Left lobe of liver (tissue), 2 donors: ENCODE measurements around the gene COPE. TPM values are rescaled to one million over a fixed set of nuclear protein-coding genes. Genes with fewer than 3 reads are reported as not detected.
"Not testable (repeated sequence)": the region's sequence is repeated elsewhere in the genome, so short reads cannot be mapped to it uniquely, and the experiment has no call there.

ENCODE experiments used
- ATAC-seq: fragments of 200-7000 bp; cut with Tn5 transposase; one replicate; pipeline ENCODE4 v1.9.1; 2020; ENCODE audit warnings: mild to moderate bottlenecking, moderate library complexity
- DNase-seq: peaks from one replicate; pipeline ENCODE4 v3.0.0-alpha.2; 2020; ENCODE audit warnings: low spot score
- total RNA-seq: library from RNA; stranded (reverse); gene quantifications from one replicate; pipeline ENCODE4 v1.2.1, GENCODE V29; 2021
- donor health status: DM: no; HTN: no; CAD: no; lungs with moderate emphysema.
- donor health status: DM: no; HTN: yes; CAD: no.

The COPE gene
- total RNA-seq, 1 donor from 2014 or later = 113 TPM

GRCh38 chr19:18941628-18942354 is 22.6 kb upstream of the COPE start:
- DNase-seq = no peak
- ATAC-seq = no peak

- peak; percentile 78 for DNase-seq
- peak; percentile 95 for ATAC-seq
Observed at GRCh38 chr19:18940769-18941627, 21.8 kb upstream of the COPE start, which contains the start of gene HOMER3. HOMER3 (minus strand) TSS chr19:18941217; CDS start chr19:18938982, 2,235 bp downstream.

DNA sequence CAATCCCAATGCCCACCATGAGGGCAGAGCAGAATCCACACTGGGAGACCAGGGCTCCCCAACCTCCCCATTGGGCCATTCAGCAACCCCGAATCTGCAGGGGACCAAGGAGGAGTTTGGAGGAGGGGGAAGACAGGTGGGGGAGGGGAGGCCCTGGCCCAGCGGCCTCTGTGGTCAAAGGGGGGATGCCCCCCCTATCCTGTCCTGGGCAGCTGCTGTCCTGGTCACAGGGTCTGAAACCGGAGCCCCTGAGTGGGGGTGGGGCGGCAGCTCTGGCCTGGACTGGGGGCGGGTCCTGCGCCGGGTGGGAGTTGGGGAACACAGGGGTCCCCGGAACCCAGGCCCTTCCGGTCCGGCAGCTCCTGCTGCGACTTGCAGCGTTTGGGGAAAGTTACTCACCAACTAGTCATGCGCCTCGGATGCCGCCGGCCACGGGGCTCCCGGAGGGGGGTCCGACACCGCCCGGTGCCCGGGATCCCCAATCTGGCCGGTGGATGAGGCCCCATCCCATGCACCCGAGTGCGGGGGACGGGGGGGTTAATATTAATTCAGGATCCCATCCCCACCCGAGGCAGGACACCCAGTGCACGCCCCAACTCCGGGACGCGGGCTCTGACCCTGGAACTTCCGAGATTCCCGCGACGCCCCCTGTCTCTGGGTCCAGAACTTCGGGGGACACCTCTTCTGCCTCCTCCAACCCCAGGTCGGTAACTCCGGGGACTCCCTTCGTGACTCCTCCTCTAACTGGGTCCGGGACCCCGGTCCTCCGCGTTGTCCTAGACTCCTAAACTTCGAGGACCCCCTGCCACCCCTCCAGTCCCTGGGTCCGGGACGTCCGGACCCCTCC is 21.0 kb upstream of the COPE start:
- ATAC-seq = peak; percentile 10
- DNase-seq = no peak

GRCh38 chr19:18939163-18939562 is 20.0 kb upstream of the COPE start:
- no peak for DNase-seq
- ATAC-seq = no peak

GRCh38 chr19:18933297-18933696 is 14.1 kb upstream of the COPE start:
- DNase-seq = no peak

DNA sequence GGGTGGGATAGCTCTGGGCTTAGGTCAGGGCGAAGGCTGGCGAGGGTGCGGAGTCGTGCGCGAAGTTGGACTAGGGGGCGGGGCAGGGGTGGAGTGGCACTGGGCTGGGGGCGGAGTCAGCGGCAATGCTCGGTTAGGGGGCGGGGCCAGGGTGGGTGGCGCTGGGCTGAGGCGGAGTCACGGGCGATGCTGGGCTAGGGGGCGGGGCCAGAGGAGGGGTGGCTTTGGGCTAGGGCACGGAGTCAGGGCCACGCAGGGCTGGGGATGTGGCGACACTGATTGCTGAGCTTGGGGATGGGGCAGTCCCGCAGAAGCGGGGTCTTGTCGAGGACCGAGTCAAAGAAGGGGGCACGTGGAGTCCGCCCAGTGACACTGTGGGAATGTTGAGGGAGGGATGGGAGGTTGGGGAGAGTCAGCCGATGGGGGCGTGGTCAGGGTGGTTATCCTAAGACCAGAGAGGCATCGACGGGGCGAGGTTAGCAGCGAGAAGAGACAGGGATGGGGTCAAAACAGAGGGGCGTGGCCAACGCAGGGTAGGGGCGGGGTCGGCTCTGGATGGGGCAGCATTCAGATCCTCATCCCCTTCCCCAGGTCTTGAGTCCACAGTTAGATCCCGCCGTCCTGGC is 13.1 kb upstream of the COPE start:
- ATAC-seq (peak; percentile 83), DNase-seq (peak; percentile 58)

More at GRCh38 chr19:18933297-18933696, 14.1 kb upstream of the COPE start:
- ATAC-seq = no peak

DNA sequence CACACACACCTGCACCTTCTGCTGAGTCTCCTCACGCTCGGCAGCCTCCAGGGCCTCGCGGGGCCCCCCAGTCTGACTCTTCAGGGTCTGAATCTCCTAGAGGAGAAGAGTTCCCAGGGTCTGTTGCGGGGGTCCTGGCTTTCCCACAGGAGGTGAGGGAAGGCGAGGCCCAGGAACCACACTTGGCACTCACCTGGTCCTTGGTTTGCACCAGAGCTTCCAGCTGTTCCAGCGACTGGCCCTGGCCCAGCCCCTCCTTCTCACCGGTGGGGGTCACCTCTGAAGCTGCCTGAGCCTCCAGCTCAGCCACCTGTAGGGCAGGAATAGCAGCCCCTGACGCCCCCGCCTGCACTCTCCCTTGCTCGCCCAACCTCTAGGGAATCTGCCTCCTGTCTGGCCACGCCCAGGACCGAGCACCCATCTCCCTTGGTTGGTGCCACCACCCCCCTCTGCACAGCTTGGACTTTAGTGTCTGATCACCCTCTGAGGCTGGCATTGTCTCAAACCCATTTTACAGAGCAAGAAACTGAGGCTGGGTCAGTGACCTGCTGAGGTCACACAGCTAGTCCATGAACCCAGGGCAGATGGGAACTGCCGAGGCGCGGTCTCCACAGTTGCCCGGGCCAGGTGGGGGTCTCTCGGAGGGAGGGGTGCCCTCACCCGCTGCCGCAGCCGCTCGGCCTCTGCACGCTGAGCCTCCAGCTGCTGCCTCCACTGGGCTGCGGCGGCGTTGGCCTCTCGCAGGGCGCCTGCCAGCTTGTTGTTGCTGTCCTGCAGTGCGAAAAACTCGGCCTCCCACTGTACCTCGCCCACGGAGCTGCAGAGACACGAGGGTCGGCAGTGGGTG is 12.4 kb upstream of the COPE start:
- no peak for ATAC-seq
- DNase-seq = no peak

DNA sequence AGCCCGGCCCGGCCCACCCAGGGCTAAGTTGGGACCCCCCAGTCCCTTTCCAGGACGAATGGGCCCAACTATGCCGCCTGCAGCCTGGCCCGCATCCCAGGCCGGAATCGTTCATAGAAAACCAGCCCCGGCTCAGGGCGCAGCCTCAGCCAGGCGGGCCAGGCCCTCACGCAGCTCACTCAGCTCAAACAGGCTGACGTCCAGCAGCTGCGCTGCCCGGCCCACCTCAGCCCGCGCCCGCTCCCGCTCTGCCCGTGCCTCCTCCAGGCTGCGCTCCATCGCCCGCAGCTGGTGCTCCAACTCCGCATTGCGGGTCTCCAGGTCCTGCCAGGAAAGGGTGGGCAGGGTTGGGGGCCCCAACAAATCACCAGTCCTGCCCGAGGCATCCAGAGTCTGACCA is 10.1 kb upstream of the COPE start:
- ATAC-seq (no peak), DNase-seq (no peak)

- ATAC-seq (no peak), DNase-seq (no peak)
Observed at GRCh38 chr19:18928018-18928805, 9.0 kb upstream of the COPE start.

GRCh38 chr19:18924684-18925213 is 5.6 kb upstream of the COPE start:
- DNase-seq (no peak), ATAC-seq (no peak)

- DNase-seq (no peak), ATAC-seq (no peak)
Observed at GRCh38 chr19:18922228-18922985, 3.2 kb upstream of the COPE start.

DNA sequence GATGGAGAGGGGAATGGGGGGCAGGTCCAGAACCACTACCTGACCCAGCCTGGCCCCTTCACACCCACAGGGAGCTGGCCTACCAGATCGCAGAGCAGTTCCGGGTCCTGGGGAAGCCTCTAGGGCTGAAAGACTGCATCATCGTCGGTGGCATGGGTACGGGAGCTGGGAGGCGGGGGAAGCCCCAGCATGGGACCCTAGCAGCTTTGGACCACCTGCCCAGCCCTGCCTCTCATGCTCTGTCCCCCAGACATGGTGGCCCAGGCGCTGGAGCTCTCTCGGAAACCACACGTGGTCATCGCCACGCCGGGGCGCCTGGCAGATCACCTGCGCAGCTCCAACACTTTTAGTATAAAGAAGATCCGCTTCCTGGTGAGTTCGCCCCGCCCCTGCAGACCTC is 2.4 kb upstream of the COPE start:
- ATAC-seq (no peak), DNase-seq (no peak)

DNA sequence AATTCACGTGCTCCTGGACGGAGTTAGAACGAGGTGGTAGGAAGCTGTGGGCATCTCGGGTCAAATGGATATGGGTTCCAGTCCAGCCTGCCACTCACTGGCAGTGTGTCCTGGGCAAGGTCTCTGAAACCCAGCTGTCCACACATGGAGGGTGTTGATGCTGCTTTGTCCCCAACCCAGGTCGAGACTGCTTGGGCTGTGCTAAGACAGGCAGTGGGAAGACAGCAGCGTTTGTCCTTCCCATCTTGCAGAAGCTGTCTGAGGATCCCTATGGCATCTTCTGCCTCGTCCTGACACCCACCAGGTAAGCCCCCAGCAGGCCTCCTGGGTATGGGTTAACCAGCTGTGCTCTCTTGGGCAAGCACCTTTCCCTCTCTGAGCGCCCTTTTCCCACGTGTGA is 1.2 kb upstream of the COPE start:
- ATAC-seq = no peak
- DNase-seq = no peak

- DNase-seq (no peak), ATAC-seq (no peak)
Observed at GRCh38 chr19:18919900-18920214, 670 bp upstream of the COPE start.

- ATAC-seq, DNase-seq: not testable (repeated sequence)
Observed at GRCh38 chr19:18917593-18917992, 1.6 kb downstream of the COPE start.

GRCh38 chr19:18915639-18916038 is 3.5 kb downstream of the COPE start:
- ATAC-seq (no peak), DNase-seq (no peak)

DNA sequence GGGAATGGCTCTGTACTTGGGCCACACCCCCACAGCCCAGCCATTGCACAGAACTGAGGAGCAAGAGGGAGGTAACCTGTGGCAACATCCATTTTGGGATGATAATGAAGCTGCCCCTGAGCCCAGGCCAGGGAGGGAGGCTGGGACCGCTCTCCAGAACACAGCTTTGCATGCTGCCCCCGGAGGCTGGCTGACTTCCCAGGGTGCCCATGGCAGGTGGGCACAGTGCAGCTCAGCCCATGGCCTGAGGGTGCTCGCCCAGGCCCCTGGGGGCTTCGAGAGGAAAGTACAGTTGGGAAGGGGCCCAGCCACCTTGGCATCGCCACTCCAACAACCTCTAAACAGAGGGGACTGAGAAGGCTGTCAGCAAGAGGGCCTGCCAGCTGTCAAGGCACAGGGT is 5.7 kb downstream of the COPE start:
- DNase-seq (no peak), ATAC-seq (no peak)

- DNase-seq = no peak
Observed at GRCh38 chr19:18912933-18913332, 6.3 kb downstream of the COPE start.

More at GRCh38 chr19:18912933-18913332, 6.3 kb downstream of the COPE start:
- no peak for ATAC-seq
